Upper lobe of left lung (tissue), 4 donors: ENCODE results near the gene BRD1.

Experiments
- EP300 ChIP-seq, 4 donors: sonication (generic); formaldehyde crosslinking; IDR thresholded peaks; one replicate each; pipeline ENCODE4 v1.5.1; 2017; ENCODE audit warnings: antibody characterized with exemption in 4 of 4, control low read depth in 2 of 4
- POLR2A ChIP-seq, 4 donors: fragments of 450-650 bp; IDR thresholded peaks; one replicate each; pipeline ENCODE4 v1.5.1; 2016 to 2017; ENCODE audit warnings: antibody characterized with exemption in 4 of 4, mild to moderate bottlenecking in 2 of 4
- POLR2AphosphoS5 ChIP-seq, 2 donors: sonication (generic); formaldehyde crosslinking; IDR thresholded peaks; one replicate each; pipeline ENCODE4 v1.5.1; 2017; ENCODE audit warnings: antibody characterized with exemption in 2 of 2
- TF ChIP-seq, protein P1 (sequence below), 6 experiments: fragments of 450-650 bp in 4 of 6; fragments of 200-600 bp in 2 of 6; sonication (generic) in 2 of 6; IDR thresholded peaks; one replicate each; pipeline ENCODE4 v1.5.1; 2016 to 2019; ENCODE audit warnings: antibody characterized with exemption in 6 of 6

DNA sequence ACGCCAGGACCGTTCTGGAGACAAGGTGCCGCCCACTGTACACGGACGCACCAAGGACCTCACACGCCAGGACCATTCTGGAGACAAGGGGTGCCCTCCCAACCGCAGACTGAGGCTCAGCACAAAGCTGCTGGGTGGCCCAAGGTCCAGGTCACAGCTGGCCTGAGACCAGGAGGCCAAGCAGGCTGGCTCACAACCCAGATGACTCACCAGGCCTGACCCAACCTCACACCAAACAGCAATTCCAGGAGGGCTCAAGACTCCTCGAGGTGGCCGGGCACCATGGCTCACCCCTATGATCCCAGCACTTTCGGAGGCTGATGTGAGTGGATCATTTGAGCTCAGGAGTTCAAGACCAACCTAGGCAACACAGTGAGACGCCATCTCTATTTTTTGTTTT lies 14.8 kb downstream of the BRD1 start:
- TF ChIP-seq EP300 (IDR thresholded peaks at IDR 0.05) = no peak
- TF ChIP-seq, protein P1, sequence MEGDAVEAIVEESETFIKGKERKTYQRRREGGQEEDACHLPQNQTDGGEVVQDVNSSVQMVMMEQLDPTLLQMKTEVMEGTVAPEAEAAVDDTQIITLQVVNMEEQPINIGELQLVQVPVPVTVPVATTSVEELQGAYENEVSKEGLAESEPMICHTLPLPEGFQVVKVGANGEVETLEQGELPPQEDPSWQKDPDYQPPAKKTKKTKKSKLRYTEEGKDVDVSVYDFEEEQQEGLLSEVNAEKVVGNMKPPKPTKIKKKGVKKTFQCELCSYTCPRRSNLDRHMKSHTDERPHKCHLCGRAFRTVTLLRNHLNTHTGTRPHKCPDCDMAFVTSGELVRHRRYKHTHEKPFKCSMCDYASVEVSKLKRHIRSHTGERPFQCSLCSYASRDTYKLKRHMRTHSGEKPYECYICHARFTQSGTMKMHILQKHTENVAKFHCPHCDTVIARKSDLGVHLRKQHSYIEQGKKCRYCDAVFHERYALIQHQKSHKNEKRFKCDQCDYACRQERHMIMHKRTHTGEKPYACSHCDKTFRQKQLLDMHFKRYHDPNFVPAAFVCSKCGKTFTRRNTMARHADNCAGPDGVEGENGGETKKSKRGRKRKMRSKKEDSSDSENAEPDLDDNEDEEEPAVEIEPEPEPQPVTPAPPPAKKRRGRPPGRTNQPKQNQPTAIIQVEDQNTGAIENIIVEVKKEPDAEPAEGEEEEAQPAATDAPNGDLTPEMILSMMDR (IDR thresholded peaks at IDR 0.05) = no peak
- TF ChIP-seq POLR2A (IDR thresholded peaks at IDR 0.05) = no peak
- no peak for TF ChIP-seq POLR2AphosphoS5 (IDR thresholded peaks at IDR 0.05)
